Endothelial cell of umbilical vein (primary cell): ENCODE results near the gene THAP3. TPM values are rescaled to one million over a fixed set of nuclear protein-coding genes. Genes with fewer than 3 reads are reported as not detected.

Source experiments
- BruUV-seq: library from RNA; stranded (reverse); fragments of 400-500 nt; replicated peaks from 2 replicates; lab custom pipeline; 2021; lab: Mats Ljungman, UMichigan
- CTCF ChIA-PET: fragments of 300-600, 350-600 bp; sonication (Branson Sonifier 250); formaldehyde crosslinking; loops from one replicate; lab custom pipeline; 2021; ENCODE audit warnings: antibody characterized with exemption, inconsistent platforms; lab: Charles Lee
- POLR2A ChIA-PET: fragments of 300-600, 350-600 bp; sonication (Branson Sonifier 250); formaldehyde crosslinking; loops from one replicate; lab custom pipeline; 2021; ENCODE audit warnings: antibody characterized with exemption, inconsistent platforms; lab: Charles Lee
- DNase-seq: peaks from one replicate; pipeline ENCODE4 v3.0.0-alpha.2; 2011; ENCODE audit warnings: low read depth, low spot score
- FAIRE-seq: peaks from 2 replicates; lab custom pipeline; 2011; peaks lifted over from hg19 to GRCh38; lab: Jason Lieb, UNC
- H2AFZ ChIP-seq: 2 replicates; pipeline ENCODE4 v1.6.0; 2012; ENCODE audit warnings: low read depth, low read length, control low read depth, inconsistent platforms
- H3K27ac ChIP-seq: 2 replicates; pipeline ENCODE4 v1.5.1; 2011; ENCODE audit warnings: low read depth, mild to moderate bottlenecking, control low read depth, low read length, moderate library complexity; ENCODE audit not compliant: insufficient read depth
- H3K27me3 ChIP-seq, 2 experiments: 2 replicates each; pipeline versions ENCODE4 v1.6.0 to v1.6.1; 2011; ENCODE audit warnings: low read length in 2 of 2, mixed read lengths in 1 of 2; ENCODE audit not compliant: control insufficient read depth in 2 of 2, insufficient read depth in 2 of 2
- H3K36me3 ChIP-seq, 2 experiments: 2 replicates in 1 of 2; 3 replicates in 1 of 2; pipeline ENCODE4 v1.5.1; 2011; ENCODE audit warnings: low read length in 2 of 2, mild to moderate bottlenecking in 1 of 2, moderate library complexity in 1 of 2; ENCODE audit not compliant: control insufficient read depth in 2 of 2, insufficient read depth in 2 of 2; ENCODE audit errors: extremely low read depth in 1 of 2
- H3K4me1 ChIP-seq: 3 replicates; pipeline ENCODE4 v1.5.1; 2011; ENCODE audit warnings: mild to moderate bottlenecking, low read length; ENCODE audit not compliant: control insufficient read depth, insufficient read depth; ENCODE audit errors: extremely low read depth
- H3K4me2 ChIP-seq: 2 replicates; pipeline ENCODE4 v1.6.1; 2011; ENCODE audit warnings: low read length, control low read depth, mixed read lengths; ENCODE audit not compliant: insufficient read depth
- H3K4me3 ChIP-seq, 3 experiments: fragments of 200-600 bp in 1 of 3; sonication (generic), shearing (Covaris generic) in 1 of 3; replicated peaks in 1 of 3; 2 replicates each; pipeline ENCODE4 v1.5.1; 2011 to 2016; ENCODE audit warnings: control low read depth in 3 of 3, low read length in 3 of 3, mild to moderate bottlenecking in 2 of 3, inconsistent platforms in 1 of 3, low read depth in 1 of 3, moderate library complexity in 1 of 3; ENCODE audit not compliant: insufficient read depth in 1 of 3
- H3K79me2 ChIP-seq: 2 replicates; pipeline ENCODE4 v1.6.0; 2012; ENCODE audit warnings: low read length, inconsistent platforms; ENCODE audit not compliant: control insufficient read depth, insufficient read depth
- H3K9ac ChIP-seq: replicated peaks from 2 replicates; pipeline ENCODE3; 2011; ENCODE audit warnings: low read length, control low read depth; ENCODE audit not compliant: insufficient read depth; ENCODE audit errors: extremely low read depth
- H3K9me1 ChIP-seq: replicated peaks from 3 replicates; pipeline ENCODE4 v1.6.0; 2011; ENCODE audit warnings: mild to moderate bottlenecking, low read length; ENCODE audit not compliant: control insufficient read depth, insufficient read depth; ENCODE audit errors: extremely low read depth
- H3K9me3 ChIP-seq: replicated peaks from 2 replicates; pipeline ENCODE4 v1.5.1; 2012; ENCODE audit warnings: low read length, inconsistent platforms; ENCODE audit not compliant: control insufficient read depth, insufficient read depth
- H4K20me1 ChIP-seq: replicated peaks from 2 replicates; pipeline ENCODE3; 2011; ENCODE audit warnings: mild to moderate bottlenecking, low read length; ENCODE audit not compliant: control insufficient read depth, insufficient read depth; ENCODE audit errors: extremely low read depth
- EZH2 ChIP-seq: IDR thresholded peaks from 2 replicates; pipeline ENCODE4 v1.6.1; 2012; ENCODE audit warnings: borderline replicate concordance, low read depth, mild to moderate bottlenecking, moderate library complexity, low read length, inconsistent platforms; ENCODE audit not compliant: severe bottlenecking
- FOS ChIP-seq: IDR thresholded peaks from 2 replicates; pipeline ENCODE4 v1.6.1; 2011; ENCODE audit warnings: mild to moderate bottlenecking, low read length, moderate library complexity, borderline replicate concordance; ENCODE audit not compliant: insufficient read depth
- GATA2 ChIP-seq: IDR thresholded peaks from 2 replicates; pipeline ENCODE4 v1.7.0; 2011; ENCODE audit warnings: low read depth, mild to moderate bottlenecking, moderate library complexity, mixed read lengths, low read length; ENCODE audit not compliant: insufficient read length, insufficient read depth
- MYC ChIP-seq: IDR thresholded peaks from one replicate; pipeline ENCODE4 v1.6.1; 2011; ENCODE audit warnings: mild to moderate bottlenecking, low read depth, low read length
- POLR2A ChIP-seq: IDR thresholded peaks from 2 replicates; pipeline ENCODE4 v1.6.1; 2012; ENCODE audit warnings: low read depth, mild to moderate bottlenecking, control low read depth, low read length
- POLR2AphosphoS5 ChIP-seq: IDR thresholded peaks from 2 replicates; pipeline ENCODE4 v1.6.1; 2012; ENCODE audit warnings: low read depth, mild to moderate bottlenecking, control low read depth, low read length, moderate library complexity; ENCODE audit not compliant: insufficient read depth
- dilution Hi-C: fragments of 300-500 bp; cut with MboI; formaldehyde crosslinking; loops from one replicate; pipeline ENCODE4 v1.15.0; 2019; ENCODE audit warnings: low sequenced_read_pairs; ENCODE audit not compliant: extremely low pct_ligation_motif_present
- intact Hi-C: fragments of 100-400 bp; cut with micrococcal nuclease; formaldehyde crosslinking; loops from one replicate; pipeline ENCODE4 v1.10.0; 2022
- polyA plus RNA-seq, 4 experiments: library from polyadenylated mRNA; depleted of rRNA in 3 of 4; stranded (reverse) in 3 of 4; unstranded in 1 of 4; fragments of >200 nt; gene quantifications; 2 replicates each; pipeline versions ENCODE4 v1.2.1 to v1.2.3, GENCODE V29; 2011 to 2012; ENCODE audit warnings: missing spikeins in 1 of 4
- total RNA-seq: library from RNA; stranded (reverse); gene quantifications from 2 replicates; pipeline ENCODE4 v1.2.3, GENCODE V29; 2021
- TF ChIP-seq, protein P1 (sequence below): IDR thresholded peaks from 2 replicates; pipeline ENCODE4 v1.6.1; 2011; ENCODE audit not compliant: insufficient read depth, insufficient read length
- TF ChIP-seq, protein P2 (sequence below), 2 donors: IDR thresholded peaks; 1 replicate in 1 of 2; 2 replicates in 1 of 2; pipeline ENCODE4 v1.5.1; 2011; ENCODE audit warnings: low read length in 2 of 2, mild to moderate bottlenecking in 2 of 2, moderate library complexity in 2 of 2, control low read depth in 1 of 2, inconsistent platforms in 1 of 2, low read depth in 1 of 2; ENCODE audit not compliant: insufficient read depth in 1 of 2; ENCODE audit errors: extremely low read depth in 1 of 2

Gene THAP3
- total and polyA plus RNA-seq, 2 donors (not counting 3 experiments of a cell fraction or from before 2014, with no cell fraction given): 11.3 to 16.7 TPM

DNA sequence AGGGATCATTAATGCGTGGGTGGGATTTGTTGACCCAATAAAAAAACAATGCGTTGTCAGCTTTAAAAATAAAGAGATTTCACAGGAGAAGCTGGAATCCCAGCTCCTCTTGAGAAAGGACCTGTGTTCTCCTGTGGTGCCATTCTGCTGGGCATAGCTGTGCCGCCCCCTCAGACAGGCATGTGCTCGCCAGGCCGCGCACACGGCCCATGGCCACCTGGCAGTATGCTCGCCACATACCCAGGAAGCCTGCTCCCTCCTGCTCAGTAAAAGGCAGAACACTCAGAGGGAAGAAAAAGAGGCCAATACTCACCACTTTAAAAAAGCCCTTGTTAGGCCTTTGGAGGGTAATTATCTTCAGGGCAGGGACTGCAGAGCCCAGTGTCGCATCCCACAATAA is 13.1 kb downstream of the THAP3 start:
- H3K9ac ChIP-seq: no peak overlapping the region
- no peak for DNase-seq
- no peaks in the 10 kb centered on the region for H4K20me1 ChIP-seq
- no peak overlapping the region for H3K4me2 ChIP-seq
- no peaks in the 10 kb centered on the region for H3K9me3 ChIP-seq
- H3K9me1 ChIP-seq: no peaks in the 10 kb centered on the region
- no peaks in the 10 kb centered on the region for H3K79me2 ChIP-seq
- ChIA-PET POLR2A (no interaction called here), CTCF (interaction anchor here (0.7 to 1.9 kb wide), 2 partner anchors 9 to 64 kb away, joined by 3 to 9 read pairs; partner anchors contain the start of gene DNAJC11)
- no peak overlapping the region for H3K4me3 ChIP-seq
- intact Hi-C loops: no loop called here
- no peak overlapping the region for H2AFZ ChIP-seq
- H3K4me1 ChIP-seq: no peaks in the 10 kb centered on the region
- peaks cover 6 to 38% of the 10 kb centered on the region in 2 experiments for H3K36me3 ChIP-seq
- dilution Hi-C loops: no loop called here
- FAIRE-seq: no peak
- no peak overlapping the region for H3K27ac ChIP-seq
- no TSS peak for BruUV-seq
- TF ChIP-seq FOS (no peak), MYC (no peak), POLR2AphosphoS5 (no peak), GATA2 (no peak), POLR2A (no peak), EZH2 (no peak)
- TF ChIP-seq, protein P1, sequence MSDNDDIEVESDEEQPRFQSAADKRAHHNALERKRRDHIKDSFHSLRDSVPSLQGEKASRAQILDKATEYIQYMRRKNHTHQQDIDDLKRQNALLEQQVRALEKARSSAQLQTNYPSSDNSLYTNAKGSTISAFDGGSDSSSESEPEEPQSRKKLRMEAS: no peak
- TF ChIP-seq, protein P2, sequence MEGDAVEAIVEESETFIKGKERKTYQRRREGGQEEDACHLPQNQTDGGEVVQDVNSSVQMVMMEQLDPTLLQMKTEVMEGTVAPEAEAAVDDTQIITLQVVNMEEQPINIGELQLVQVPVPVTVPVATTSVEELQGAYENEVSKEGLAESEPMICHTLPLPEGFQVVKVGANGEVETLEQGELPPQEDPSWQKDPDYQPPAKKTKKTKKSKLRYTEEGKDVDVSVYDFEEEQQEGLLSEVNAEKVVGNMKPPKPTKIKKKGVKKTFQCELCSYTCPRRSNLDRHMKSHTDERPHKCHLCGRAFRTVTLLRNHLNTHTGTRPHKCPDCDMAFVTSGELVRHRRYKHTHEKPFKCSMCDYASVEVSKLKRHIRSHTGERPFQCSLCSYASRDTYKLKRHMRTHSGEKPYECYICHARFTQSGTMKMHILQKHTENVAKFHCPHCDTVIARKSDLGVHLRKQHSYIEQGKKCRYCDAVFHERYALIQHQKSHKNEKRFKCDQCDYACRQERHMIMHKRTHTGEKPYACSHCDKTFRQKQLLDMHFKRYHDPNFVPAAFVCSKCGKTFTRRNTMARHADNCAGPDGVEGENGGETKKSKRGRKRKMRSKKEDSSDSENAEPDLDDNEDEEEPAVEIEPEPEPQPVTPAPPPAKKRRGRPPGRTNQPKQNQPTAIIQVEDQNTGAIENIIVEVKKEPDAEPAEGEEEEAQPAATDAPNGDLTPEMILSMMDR (IDR thresholded peaks at IDR 0.05; ENCODE audit: extremely low read depth in 1 of 2, insufficient read depth in 1 of 2, low read depth in 1 of 2, low read length in 2 of 2): no peak
- no peaks in the 10 kb centered on the region for H3K27me3 ChIP-seq
